IMR-90 (cell line): ENCODE data around the gene NUP98. TPM values are rescaled to one million over a fixed set of nuclear protein-coding genes. Genes with fewer than 3 reads are reported as not detected.

Source experiments
- microRNA-seq, 2 experiments: library from miRNA; stranded (forward) in 1 of 2; unstranded in 1 of 2; fragments of 10-50 nt in 1 of 2; fragments of <30 nt in 1 of 2; gene quantifications in 1 of 2; microRNA quantifications in 1 of 2; one replicate each; pipeline versions ENCODE3 to v1.1.0; 2013 to 2020; ENCODE audit not compliant: insufficient read depth in 1 of 2, insufficient read length in 1 of 2, unreplicated experiment in 1 of 2
- polyA plus RNA-seq, 3 experiments: library from polyadenylated mRNA; depleted of rRNA; stranded (reverse); fragments of >200 nt; gene quantifications; 2 replicates each; pipeline ENCODE4 v1.2.3, GENCODE V29; 2012; ENCODE audit warnings: low replicate concordance in 1 of 3
- small RNA-seq, 5 experiments: library from RNA; depleted of rRNA; stranded (forward); fragments of <200 nt; gene quantifications; one replicate each; pipeline ENCODE3, GENCODE V24; 2012
- total RNA-seq: library from RNA; depleted of rRNA; stranded (reverse); fragments of >200 nt; gene quantifications from 2 replicates; pipeline ENCODE4 v1.2.3, GENCODE V29; 2012; rRNA removed

The NUP98 gene
- total and polyA plus RNA-seq, 2 of the 4 experiments (the other 2 are of a cell fraction): 103 to 138 TPM

Small RNAs within 50 kb of the gene (microRNA-seq; reads per million reads assigned to microRNA genes)
- gene RF00019 (ENCODE audit: insufficient read depth, insufficient read length): not detected
- gene RNU6-1143P (ENCODE audit: insufficient read depth, insufficient read length): not detected
- gene RNU7-50P (ENCODE audit: insufficient read depth, insufficient read length): not detected

Small RNAs within 50 kb of the gene (small RNA-seq; reads per million reads assigned to genes)
- gene RF00019: 0 reads per million in 5 experiments
- gene RNU6-1143P: 0 reads per million in 5 experiments
- 0 to 2.4 (median 0) reads per million in 5 experiments for gene RNU7-50P

Other genes starting within 250 kb of the NUP98 start
- not detected in 2 replicates for gene ART5, start 155.6 kb downstream of the NUP98 start, total RNA-seq
- gene ART5, start 155.6 kb downstream of the NUP98 start, polyA plus RNA-seq (2012; rRNA removed): not detected in 2 replicates
- not detected in 2 replicates for gene ART1, start 152.4 kb downstream of the NUP98 start, total RNA-seq
- not detected in 2 replicates for gene ART1, start 152.4 kb downstream of the NUP98 start, polyA plus RNA-seq (2012; rRNA removed)
- gene CHRNA10, start 126.2 kb downstream of the NUP98 start, total RNA-seq: under 0.01 and 0.36 TPM in 2 replicates
- 0.79 and 1.2 TPM in 2 replicates for gene CHRNA10, start 126.2 kb downstream of the NUP98 start, polyA plus RNA-seq (2012; rRNA removed)
- 10.6 TPM in 2 replicates for gene PGAP2, start 11.0 kb upstream of the NUP98 start, total RNA-seq
- gene PGAP2, start 11.0 kb upstream of the NUP98 start, polyA plus RNA-seq (2012; rRNA removed): 31.3 and 36.7 TPM in 2 replicates
- gene RHOG, start 43.4 kb upstream of the NUP98 start, total RNA-seq: 16.3 and 20.6 TPM in 2 replicates
- 106 and 114 TPM in 2 replicates for gene RHOG, start 43.4 kb upstream of the NUP98 start, polyA plus RNA-seq (2012; rRNA removed)
- 13.9 and 17.9 TPM in 2 replicates for gene STIM1, start 58.1 kb upstream of the NUP98 start, total RNA-seq
- 19.2 and 23.0 TPM in 2 replicates for gene STIM1, start 58.1 kb upstream of the NUP98 start, polyA plus RNA-seq (2012; rRNA removed)